ENCODE measurements around the gene LRRN4CL. TPM values are rescaled to one million over a fixed set of nuclear protein-coding genes. Genes with fewer than 3 reads are reported as not detected.

Gene LRRN4CL
- total and polyA plus RNA-seq, 9 of the 15 experiments (the other 6 are each of a cell fraction or from before 2014, with no cell fraction given), result 0.03 to 0.11 (median 0.05) TPM; not detected in 4

DNA sequence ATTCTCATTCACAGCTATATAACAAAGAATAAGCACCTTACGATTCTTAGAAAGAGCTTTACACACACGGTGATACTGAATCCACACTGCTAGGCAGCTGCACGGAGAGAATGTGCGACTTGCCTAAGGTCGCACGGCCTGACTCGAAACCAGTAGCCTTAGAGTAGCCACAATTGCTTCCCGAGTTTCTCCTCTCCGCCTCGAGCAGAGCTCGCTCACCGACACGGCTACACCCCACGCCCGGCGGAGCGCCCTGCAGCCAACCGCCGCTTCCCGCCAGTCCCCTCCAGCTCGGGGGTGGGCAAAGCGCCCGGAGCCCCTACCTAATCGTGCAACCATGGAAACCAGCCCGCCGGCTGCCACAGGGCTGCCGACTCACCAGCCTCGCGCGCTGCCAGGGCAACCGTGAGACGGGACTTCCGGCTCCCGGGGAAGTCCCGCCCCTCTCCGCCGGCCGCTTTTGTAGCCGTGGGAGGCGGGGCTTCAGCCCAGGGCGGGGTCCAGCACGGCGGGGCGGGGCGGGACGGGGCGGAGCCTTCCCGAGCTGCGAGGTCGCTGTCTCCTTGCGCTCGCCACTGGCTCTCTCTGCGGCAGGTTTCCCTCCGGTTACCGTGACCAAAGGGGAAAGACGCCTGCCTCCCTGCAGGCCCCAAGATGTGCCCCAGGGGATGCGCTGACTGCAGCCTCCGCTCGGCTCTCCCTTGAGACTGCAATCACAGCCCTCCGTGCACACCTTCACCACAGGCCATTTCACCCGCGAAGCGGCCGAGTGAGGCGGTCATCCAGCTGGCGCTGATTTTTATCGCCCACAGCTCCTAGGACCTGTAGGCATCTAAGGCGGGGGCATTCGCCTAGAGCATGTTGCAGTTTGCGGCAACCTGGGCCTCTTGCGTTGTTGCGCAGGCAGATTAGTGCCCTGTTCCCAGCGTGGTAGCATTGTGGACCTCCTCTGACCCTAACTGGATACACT lies 16.8 kb upstream of the LRRN4CL start (continued):
- TF ChIP-seq, protein P1, sequence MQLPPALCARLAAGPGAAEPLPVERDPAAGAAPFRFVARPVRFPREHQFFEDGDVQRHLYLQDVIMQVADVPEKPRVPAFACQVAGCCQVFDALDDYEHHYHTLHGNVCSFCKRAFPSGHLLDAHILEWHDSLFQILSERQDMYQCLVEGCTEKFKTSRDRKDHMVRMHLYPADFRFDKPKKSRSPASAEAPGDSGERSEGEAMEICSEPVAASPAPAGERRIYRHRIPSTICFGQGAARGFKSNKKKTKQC (CRISPR knock-in tag; IDR thresholded peaks at IDR 0.05), result peak; percentile 70
- no peak for TF ChIP-seq ZNF282 (CRISPR knock-in tag; IDR thresholded peaks at IDR 0.05)
- no peak for TF ChIP-seq EZH2 (IDR thresholded peaks at IDR 0.05; ENCODE audit: borderline replicate concordance, low read depth, low read length)
- no peak for TF ChIP-seq ESRRA (IDR thresholded peaks at IDR 0.05; ENCODE audit: borderline replicate concordance, low read depth)
- TF ChIP-seq, protein P2, sequence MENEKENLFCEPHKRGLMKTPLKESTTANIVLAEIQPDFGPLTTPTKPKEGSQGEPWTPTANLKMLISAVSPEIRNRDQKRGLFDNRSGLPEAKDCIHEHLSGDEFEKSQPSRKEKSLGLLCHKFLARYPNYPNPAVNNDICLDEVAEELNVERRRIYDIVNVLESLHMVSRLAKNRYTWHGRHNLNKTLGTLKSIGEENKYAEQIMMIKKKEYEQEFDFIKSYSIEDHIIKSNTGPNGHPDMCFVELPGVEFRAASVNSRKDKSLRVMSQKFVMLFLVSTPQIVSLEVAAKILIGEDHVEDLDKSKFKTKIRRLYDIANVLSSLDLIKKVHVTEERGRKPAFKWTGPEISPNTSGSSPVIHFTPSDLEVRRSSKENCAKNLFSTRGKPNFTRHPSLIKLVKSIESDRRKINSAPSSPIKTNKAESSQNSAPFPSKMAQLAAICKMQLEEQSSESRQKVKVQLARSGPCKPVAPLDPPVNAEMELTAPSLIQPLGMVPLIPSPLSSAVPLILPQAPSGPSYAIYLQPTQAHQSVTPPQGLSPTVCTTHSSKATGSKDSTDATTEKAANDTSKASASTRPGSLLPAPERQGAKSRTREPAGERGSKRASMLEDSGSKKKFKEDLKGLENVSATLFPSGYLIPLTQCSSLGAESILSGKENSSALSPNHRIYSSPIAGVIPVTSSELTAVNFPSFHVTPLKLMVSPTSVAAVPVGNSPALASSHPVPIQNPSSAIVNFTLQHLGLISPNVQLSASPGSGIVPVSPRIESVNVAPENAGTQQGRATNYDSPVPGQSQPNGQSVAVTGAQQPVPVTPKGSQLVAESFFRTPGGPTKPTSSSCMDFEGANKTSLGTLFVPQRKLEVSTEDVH (IDR thresholded peaks at IDR 0.05; ENCODE audit: low read depth, partially characterized antibody), result no peak
- no peak for TF ChIP-seq ESRRB (CRISPR knock-in tag; IDR thresholded peaks at IDR 0.05; ENCODE audit: borderline replicate concordance)
- peak; percentile 13 to 53; a peak in 2 of 4 replicates for TF ChIP-seq TEAD1 (CRISPR knock-in tag; IDR thresholded peaks at IDR 0.05)
- TF ChIP-seq ZBED1 (IDR thresholded peaks at IDR 0.05), result no peak
- TF ChIP-seq, protein P3, sequence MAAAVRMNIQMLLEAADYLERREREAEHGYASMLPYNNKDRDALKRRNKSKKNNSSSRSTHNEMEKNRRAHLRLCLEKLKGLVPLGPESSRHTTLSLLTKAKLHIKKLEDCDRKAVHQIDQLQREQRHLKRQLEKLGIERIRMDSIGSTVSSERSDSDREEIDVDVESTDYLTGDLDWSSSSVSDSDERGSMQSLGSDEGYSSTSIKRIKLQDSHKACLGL (CRISPR knock-in tag; IDR thresholded peaks at IDR 0.05; ENCODE audit: borderline replicate concordance, poor library complexity, severe bottlenecking), result no peak
- TF ChIP-seq ZNF75A (CRISPR knock-in tag; IDR thresholded peaks at IDR 0.05), result no peak
- no peak for TF ChIP-seq KHSRP (IDR thresholded peaks at IDR 0.05)
- TF ChIP-seq, protein P4, sequence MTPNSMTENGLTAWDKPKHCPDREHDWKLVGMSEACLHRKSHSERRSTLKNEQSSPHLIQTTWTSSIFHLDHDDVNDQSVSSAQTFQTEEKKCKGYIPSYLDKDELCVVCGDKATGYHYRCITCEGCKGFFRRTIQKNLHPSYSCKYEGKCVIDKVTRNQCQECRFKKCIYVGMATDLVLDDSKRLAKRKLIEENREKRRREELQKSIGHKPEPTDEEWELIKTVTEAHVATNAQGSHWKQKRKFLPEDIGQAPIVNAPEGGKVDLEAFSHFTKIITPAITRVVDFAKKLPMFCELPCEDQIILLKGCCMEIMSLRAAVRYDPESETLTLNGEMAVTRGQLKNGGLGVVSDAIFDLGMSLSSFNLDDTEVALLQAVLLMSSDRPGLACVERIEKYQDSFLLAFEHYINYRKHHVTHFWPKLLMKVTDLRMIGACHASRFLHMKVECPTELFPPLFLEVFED (CRISPR knock-in tag; conservative IDR thresholded peaks at IDR 0.05), result no peak
- TF ChIP-seq DPF2 (IDR thresholded peaks at IDR 0.05), result no peak
- TF ChIP-seq TCF3 (CRISPR knock-in tag; IDR thresholded peaks at IDR 0.05), result no peak
- TF ChIP-seq PURB (CRISPR knock-in tag; IDR thresholded peaks at IDR 0.05; ENCODE audit: low read depth), result no peak
- TF ChIP-seq YBX1 (IDR thresholded peaks at IDR 0.05), result no peak
- TF ChIP-seq, protein P5, sequence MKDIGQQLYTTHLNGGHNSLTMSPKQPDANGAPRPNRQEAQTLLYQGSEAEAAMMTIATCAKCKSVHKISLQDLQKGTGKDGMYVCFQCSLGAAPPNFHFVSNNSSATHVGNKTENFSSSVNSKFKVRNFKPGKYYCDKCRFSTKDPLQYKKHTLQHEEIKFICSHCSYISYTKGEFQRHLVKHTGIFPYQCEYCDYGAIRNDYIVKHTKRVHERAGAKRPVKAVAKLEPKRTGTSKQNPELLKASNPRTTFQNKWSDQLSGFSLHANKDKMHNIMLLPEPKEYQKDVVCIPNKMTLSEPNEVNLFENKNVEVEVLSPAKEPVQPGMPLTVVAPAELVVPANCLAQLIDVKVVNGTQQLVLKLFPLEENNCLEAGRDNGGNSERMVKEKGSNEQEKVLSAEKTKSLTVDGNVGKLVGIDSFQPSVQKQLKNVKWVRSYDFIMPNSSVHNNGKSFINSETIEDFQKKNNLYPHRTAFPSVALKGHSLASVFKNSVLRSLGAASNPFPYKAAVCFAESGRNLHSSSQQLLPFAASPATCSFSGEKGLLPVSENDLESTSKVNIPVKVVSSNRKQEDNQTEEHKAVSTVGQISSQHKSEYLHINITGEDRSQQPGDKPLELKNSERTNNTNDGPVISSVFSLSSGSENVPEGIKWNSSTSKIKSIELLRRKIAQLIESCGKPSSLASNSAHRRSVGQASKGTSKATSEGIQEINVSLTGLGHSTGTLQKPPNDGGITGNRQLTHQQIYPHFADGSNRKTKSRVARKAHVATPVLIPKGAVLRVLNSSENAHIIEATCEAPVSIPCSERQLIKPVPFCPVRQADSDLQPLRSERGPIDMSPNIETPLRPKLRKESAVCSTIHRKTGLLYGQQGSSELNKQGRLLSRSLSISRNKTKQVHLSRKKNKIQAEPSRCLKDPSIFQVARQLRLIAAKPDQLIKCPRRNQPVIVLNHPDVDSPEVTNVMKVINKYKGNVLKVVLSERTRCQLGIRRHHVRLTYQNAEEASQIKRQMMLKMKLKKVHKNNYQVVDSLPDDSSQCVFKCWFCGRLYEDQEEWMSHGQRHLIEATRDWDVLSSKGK (CRISPR knock-in tag; IDR thresholded peaks at IDR 0.05), result no peak
- TF ChIP-seq ZFX (CRISPR knock-in tag; IDR thresholded peaks at IDR 0.05), result peak; percentile 64
- no peak for TF ChIP-seq ZNF384 (IDR thresholded peaks at IDR 0.05; ENCODE audit: low read depth, low read length)

Data from K562 (cell line).